Mammary epithelial cell (primary cell): ENCODE data around the gene IL17D.

Experiments used
- CTCF ChIP-seq, 2 donors: IDR thresholded peaks in 1 of 2; conservative IDR thresholded peaks in 1 of 2; 2 replicates each; pipeline ENCODE4 v1.5.1; 2011 to 2012; ENCODE audit warnings: inconsistent platforms in 2 of 2, low read length in 2 of 2, mild to moderate bottlenecking in 2 of 2, control low read depth in 1 of 2, low read depth in 1 of 2; ENCODE audit not compliant: insufficient read depth in 1 of 2; ENCODE audit errors: extremely low read depth in 1 of 2
- EZH2 ChIP-seq: IDR thresholded peaks from 2 replicates; pipeline ENCODE4 v1.6.1; 2012; ENCODE audit warnings: low read length, inconsistent platforms, borderline replicate concordance

GRCh38 chr13:20686167-20686566 is 17.3 kb upstream of the IL17D start:
- TF ChIP-seq EZH2 (no peak), CTCF (conservative IDR thresholded peaks at IDR 0.05 in 1 of 2, IDR thresholded peaks at IDR 0.05 in 1 of 2; ENCODE audit: extremely low read depth in 1 of 2, insufficient read depth in 1 of 2, low read depth in 1 of 2, low read length in 2 of 2) (no peak)
